K562 (cell line): ENCODE data around the gene ZNF821. TPM values are rescaled to one million over a fixed set of nuclear protein-coding genes. Genes with fewer than 3 reads are reported as not detected.

Experiments
- FOSL1 ChIP-seq: fragments of 200-800 bp; sonication (Bioruptor generic); conservative IDR thresholded peaks from 2 replicates; pipeline ENCODE4 v1.6.1; 2016; ENCODE audit warnings: missing genetic modification characterization, missing compliant biosample characterization
- FOXA3 ChIP-seq, 2 experiments: fragments of 450-650 bp in 1 of 2; sonication (generic) in 1 of 2; formaldehyde crosslinking; IDR thresholded peaks in 1 of 2; conservative IDR thresholded peaks in 1 of 2; 2 replicates each; pipeline versions ENCODE4 v1.4.0 to v1.8.0; 2020 to 2022; ENCODE audit warnings: mild to moderate bottlenecking in 2 of 2, missing genetic modification reagents in 1 of 2
- THAP12 ChIP-seq: fragments of 250-450 bp; sonication (Bioruptor Pico); IDR thresholded peaks from 2 replicates; pipeline ENCODE4 v1.9.0; 2021; ENCODE audit warnings: mild to moderate bottlenecking, inconsistent platforms
- ZBTB26 ChIP-seq: fragments of 450-650 bp; formaldehyde crosslinking; IDR thresholded peaks from 2 replicates; pipeline ENCODE4 v1.4.0; 2022; ENCODE audit warnings: missing genetic modification characterization
- ZNF263 ChIP-seq: sonication (generic); formaldehyde crosslinking; IDR thresholded peaks from 2 replicates; pipeline ENCODE4 v1.8.0; 2022; ENCODE audit warnings: mild to moderate bottlenecking, missing genetic modification reagents, borderline replicate concordance
- ZNF395 ChIP-seq: fragments of 200-800 bp; sonication (Bioruptor generic); IDR thresholded peaks from 2 replicates; pipeline ENCODE4 v1.6.1; 2017; ENCODE audit warnings: missing genetic modification characterization, missing compliant biosample characterization
- polyA plus RNA-seq, 8 experiments: library from polyadenylated mRNA; depleted of rRNA in 4 of 8; stranded (reverse) in 5 of 8; unstranded in 3 of 8; fragments of >200 nt; fragmentation: Nextera tagmentation in 2 of 8; fragmentation: Illumina TruSeq in 1 of 8; extraction: Ambion mirVana in 2 of 8; extraction: Trizol in 1 of 8; gene quantifications; 2 replicates each; pipeline versions ENCODE4 v1.2.1 to v1.2.3, GENCODE V29; 2011 to 2014; ENCODE audit warnings: inconsistent platforms in 1 of 8, missing spikeins in 1 of 8
- total RNA-seq, 7 experiments: library from RNA; depleted of rRNA in 6 of 7; stranded (reverse); fragments of >200 nt in 6 of 7; fragmentation: Illumina TruSeq in 2 of 7; extraction: Trizol in 2 of 7; gene quantifications; 2 replicates each; pipeline versions ENCODE4 v1.2.1 to v1.2.3, GENCODE V29; 2011 to 2021; ENCODE audit warnings: low replicate concordance in 1 of 7
- TF ChIP-seq, protein P1 (sequence below), 3 experiments: IDR thresholded peaks in 2 of 3; conservative IDR thresholded peaks in 1 of 3; 2 replicates each; pipeline ENCODE4 v1.5.1; 2011 to 2012; ENCODE audit warnings: low read length in 3 of 3, mild to moderate bottlenecking in 3 of 3, control low read depth in 2 of 3, improper control_type of control experiment in 1 of 3, inconsistent platforms in 1 of 3, low read depth in 1 of 3, mixed read lengths in 1 of 3, moderate library complexity in 1 of 3; ENCODE audit not compliant: insufficient read depth in 2 of 3

ZNF821 gene
- total and polyA plus RNA-seq, 9 of the 15 experiments (the other 6 are each of a cell fraction or from before 2014, with no cell fraction given) = 0.38 to 5.6 (median 3.6) TPM

DNA sequence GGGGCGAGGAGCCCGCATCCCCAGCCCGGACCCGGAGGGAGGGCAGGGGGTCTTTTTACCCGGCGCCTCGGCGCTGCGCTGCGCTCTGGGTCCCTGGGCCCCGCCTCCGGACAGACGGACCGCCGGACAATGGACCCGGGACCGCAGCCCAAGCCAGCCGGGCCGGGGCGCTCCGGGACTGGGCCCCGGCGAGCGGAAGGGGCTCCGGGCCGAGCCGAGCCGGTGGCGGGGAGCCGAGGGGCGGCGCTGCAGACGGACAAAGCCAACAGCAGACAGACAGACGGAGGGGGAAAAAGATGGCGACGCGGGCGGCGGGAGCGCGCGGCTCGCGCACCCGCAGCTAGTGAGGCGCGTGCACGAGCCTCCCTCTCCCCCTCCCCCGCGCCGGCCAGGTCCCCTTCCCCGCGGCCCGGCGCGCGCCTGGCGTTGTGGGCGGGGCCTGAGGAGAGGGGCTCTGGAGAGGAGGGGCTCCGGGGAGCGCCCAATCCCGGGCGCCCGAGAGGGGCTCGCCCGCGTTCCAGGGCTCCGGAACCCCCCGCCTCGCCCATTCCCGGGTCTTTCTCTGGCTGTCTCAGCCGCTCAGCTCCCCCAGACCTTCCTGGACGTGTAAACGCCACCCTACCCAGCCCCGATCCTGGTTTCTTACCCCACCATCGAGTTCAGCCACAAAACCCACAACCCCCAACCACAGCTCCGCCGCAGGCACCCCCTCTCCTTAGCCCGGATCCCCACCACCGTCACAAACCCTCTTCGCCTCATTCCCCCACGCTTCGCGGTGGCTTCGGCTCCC lies at the start of gene ZNF821 (continued):
- TF ChIP-seq THAP12 (CRISPR knock-in tag) (no peak), ZNF395 (CRISPR knock-in tag) (peak; percentile 96), ZNF263 (CRISPR knock-in tag) (peak; percentile 48; the same call in 1 of the 2 replicates), FOXA3 (CRISPR knock-in tag; conservative IDR thresholded peaks at IDR 0.05 in 1 of 2, IDR thresholded peaks at IDR 0.05 in 1 of 2) (no peak), ZBTB26 (CRISPR knock-in tag) (0 out of 2 replicates have a peak, but pooled peaks have one; percentile 69), FOSL1 (peak; percentile 38; the same call in 1 of the 2 replicates)
- TF ChIP-seq, protein P1, sequence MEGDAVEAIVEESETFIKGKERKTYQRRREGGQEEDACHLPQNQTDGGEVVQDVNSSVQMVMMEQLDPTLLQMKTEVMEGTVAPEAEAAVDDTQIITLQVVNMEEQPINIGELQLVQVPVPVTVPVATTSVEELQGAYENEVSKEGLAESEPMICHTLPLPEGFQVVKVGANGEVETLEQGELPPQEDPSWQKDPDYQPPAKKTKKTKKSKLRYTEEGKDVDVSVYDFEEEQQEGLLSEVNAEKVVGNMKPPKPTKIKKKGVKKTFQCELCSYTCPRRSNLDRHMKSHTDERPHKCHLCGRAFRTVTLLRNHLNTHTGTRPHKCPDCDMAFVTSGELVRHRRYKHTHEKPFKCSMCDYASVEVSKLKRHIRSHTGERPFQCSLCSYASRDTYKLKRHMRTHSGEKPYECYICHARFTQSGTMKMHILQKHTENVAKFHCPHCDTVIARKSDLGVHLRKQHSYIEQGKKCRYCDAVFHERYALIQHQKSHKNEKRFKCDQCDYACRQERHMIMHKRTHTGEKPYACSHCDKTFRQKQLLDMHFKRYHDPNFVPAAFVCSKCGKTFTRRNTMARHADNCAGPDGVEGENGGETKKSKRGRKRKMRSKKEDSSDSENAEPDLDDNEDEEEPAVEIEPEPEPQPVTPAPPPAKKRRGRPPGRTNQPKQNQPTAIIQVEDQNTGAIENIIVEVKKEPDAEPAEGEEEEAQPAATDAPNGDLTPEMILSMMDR (IDR thresholded peaks at IDR 0.05 in 2 of 3, conservative IDR thresholded peaks at IDR 0.05 in 1 of 3; ENCODE audit: insufficient read depth in 2 of 3, low read depth in 1 of 3, low read length in 3 of 3) = peak in 1 of 3 experiments; percentile 55; a peak in 3 of 6 replicates
